Body of pancreas (tissue), 4 donors: Measurements from ENCODE around the gene WDR81.

Experiments used
- CTCF ChIP-seq, 7 experiments: fragments of 450-650 bp in 4 of 7; fragments of 200-600 bp in 3 of 7; sonication (generic) in 3 of 7; IDR thresholded peaks; one replicate each; pipeline ENCODE4 v1.5.1; 2016 to 2019; ENCODE audit warnings: antibody characterized with exemption in 7 of 7
- POLR2A ChIP-seq, 3 donors: fragments of 450-650 bp; IDR thresholded peaks; one replicate each; pipeline ENCODE4 v1.6.1; 2016; ENCODE audit warnings: antibody characterized with exemption in 3 of 3, mild to moderate bottlenecking in 2 of 3

GRCh38 chr17:1731194-1731506 is 6.6 kb downstream of the WDR81 start:
- TF ChIP-seq POLR2A (IDR thresholded peaks at IDR 0.05): no peak
- no peak for TF ChIP-seq CTCF (IDR thresholded peaks at IDR 0.05)
